Fibroblast of lung (primary cell): ENCODE measurements around the gene AR. TPM values are rescaled to one million over a fixed set of nuclear protein-coding genes. Genes with fewer than 3 reads are reported as not detected.

Experiments used
- DNase-seq, 2 donors: peaks; one replicate each; pipeline versions ENCODE4 v3.0.0 to v3.0.0-alpha.2; 2010; ENCODE audit warnings: low read depth in 2 of 2
- H2AFZ ChIP-seq: 2 replicates; pipeline ENCODE4 v1.5.1; 2012; ENCODE audit warnings: low read length, control low read depth, inconsistent platforms
- H3K27ac ChIP-seq: 2 replicates; pipeline ENCODE4 v1.5.1; 2011; ENCODE audit warnings: low read length, control low read depth; ENCODE audit not compliant: insufficient read depth
- H3K27me3 ChIP-seq: 2 replicates; pipeline ENCODE4 v1.5.1; 2011; ENCODE audit warnings: mild to moderate bottlenecking, low read length; ENCODE audit not compliant: control insufficient read depth, insufficient read depth
- H3K36me3 ChIP-seq: 2 replicates; pipeline ENCODE4 v1.5.1; 2011; ENCODE audit warnings: low read length; ENCODE audit not compliant: control insufficient read depth, insufficient read depth
- H3K4me1 ChIP-seq: 2 replicates; pipeline ENCODE4 v1.5.1; 2011; ENCODE audit warnings: low read length; ENCODE audit not compliant: control insufficient read depth, insufficient read depth; ENCODE audit errors: extremely low read depth
- H3K4me2 ChIP-seq: 2 replicates; pipeline ENCODE4 v1.5.1; 2011; ENCODE audit warnings: low read length, control low read depth; ENCODE audit not compliant: insufficient read depth; ENCODE audit errors: extremely low read depth
- H3K4me3 ChIP-seq, 4 experiments: fragments of 200-600 bp in 1 of 4; sonication (generic) in 1 of 4; replicated peaks in 1 of 4; 2 replicates each; pipeline ENCODE4 v1.5.1; 2011 to 2016; ENCODE audit warnings: low read length in 4 of 4, low read depth in 3 of 4, mild to moderate bottlenecking in 3 of 4, control low read depth in 2 of 4, inconsistent platforms in 1 of 4, mixed read lengths in 1 of 4; ENCODE audit not compliant: insufficient read depth in 1 of 4; ENCODE audit errors: control extremely low read depth in 1 of 4
- H3K79me2 ChIP-seq: 2 replicates; pipeline ENCODE4 v1.5.1; 2012; ENCODE audit warnings: mild to moderate bottlenecking, low read length, inconsistent platforms; ENCODE audit not compliant: control insufficient read depth, insufficient read depth
- H3K9ac ChIP-seq: 2 replicates; pipeline ENCODE4 v1.5.1; 2011; ENCODE audit warnings: mild to moderate bottlenecking, low read length, control low read depth; ENCODE audit not compliant: insufficient read depth
- H3K9me3 ChIP-seq: 2 replicates; pipeline ENCODE4 v1.5.1; 2012; ENCODE audit warnings: low read depth, low read length; ENCODE audit not compliant: control insufficient read depth, insufficient read depth
- H4K20me1 ChIP-seq: 2 replicates; pipeline ENCODE4 v1.5.1; 2011; ENCODE audit warnings: low read length; ENCODE audit not compliant: control insufficient read depth, insufficient read depth; ENCODE audit errors: extremely low read depth
- EZH2 ChIP-seq: IDR thresholded peaks from 2 replicates; pipeline ENCODE4 v1.5.1; 2012; ENCODE audit warnings: low read length, control low read depth, mild to moderate bottlenecking; ENCODE audit errors: missing control alignments
- polyA plus RNA-seq, 2 donors: library from polyadenylated mRNA; depleted of rRNA in 1 of 2; stranded (reverse) in 1 of 2; unstranded in 1 of 2; fragments of >200 nt; gene quantifications; 2 replicates each; pipeline ENCODE4 v1.2.1, GENCODE V29; 2011 to 2012; ENCODE audit warnings: missing spikeins in 1 of 2
- total RNA-seq: library from RNA; depleted of rRNA; stranded (reverse); fragments of >200 nt; gene quantifications from 2 replicates; pipeline ENCODE4 v1.2.1, GENCODE V29; 2014
- TF ChIP-seq, protein P1 (sequence below), 2 donors: IDR thresholded peaks in 1 of 2; conservative IDR thresholded peaks in 1 of 2; 1 replicate in 1 of 2; 2 replicates in 1 of 2; pipeline ENCODE4 v1.5.1; 2011 to 2012; ENCODE audit warnings: low read length in 2 of 2, control low read depth in 1 of 2, inconsistent platforms in 1 of 2, low read depth in 1 of 2, mild to moderate bottlenecking in 1 of 2

The AR gene
- total and polyA plus RNA-seq, 2 donors (not counting 1 experiment from before 2014, with no cell fraction given): 10.8 to 15.0 TPM

DNA sequence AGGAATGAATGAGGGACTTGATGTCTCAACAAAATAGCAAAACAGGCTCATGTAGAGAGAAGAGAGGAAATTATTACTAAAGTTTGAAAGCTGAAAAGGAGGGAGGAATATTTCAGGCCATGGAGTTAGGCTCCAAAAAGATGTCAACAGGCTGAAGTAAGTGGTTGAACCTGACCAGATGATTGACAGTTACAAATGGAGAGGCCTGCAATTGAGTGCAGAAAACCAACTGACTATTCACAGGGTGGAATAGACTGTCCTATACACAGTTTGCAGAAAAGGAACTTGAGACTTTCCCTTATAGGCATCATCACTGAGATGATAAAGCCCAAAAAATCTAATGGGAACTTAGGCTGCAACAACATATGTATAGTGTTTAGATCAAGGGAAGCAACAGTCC lies 233.3 kb downstream of the AR start:
- no peaks in the 10 kb centered on the region for H3K4me1 ChIP-seq
- no peaks in the 10 kb centered on the region for H4K20me1 ChIP-seq
- no peak overlapping the region for H2AFZ ChIP-seq
- no peak overlapping the region for H3K9ac ChIP-seq
- H3K9me3 ChIP-seq: no peaks in the 10 kb centered on the region
- H3K4me3 ChIP-seq: no peak overlapping the region
- no peak for DNase-seq
- no peaks in the 10 kb centered on the region for H3K27me3 ChIP-seq
- H3K36me3 ChIP-seq: no peaks in the 10 kb centered on the region
- H3K27ac ChIP-seq: no peak overlapping the region
- no peak overlapping the region for H3K4me2 ChIP-seq
- TF ChIP-seq, protein P1, sequence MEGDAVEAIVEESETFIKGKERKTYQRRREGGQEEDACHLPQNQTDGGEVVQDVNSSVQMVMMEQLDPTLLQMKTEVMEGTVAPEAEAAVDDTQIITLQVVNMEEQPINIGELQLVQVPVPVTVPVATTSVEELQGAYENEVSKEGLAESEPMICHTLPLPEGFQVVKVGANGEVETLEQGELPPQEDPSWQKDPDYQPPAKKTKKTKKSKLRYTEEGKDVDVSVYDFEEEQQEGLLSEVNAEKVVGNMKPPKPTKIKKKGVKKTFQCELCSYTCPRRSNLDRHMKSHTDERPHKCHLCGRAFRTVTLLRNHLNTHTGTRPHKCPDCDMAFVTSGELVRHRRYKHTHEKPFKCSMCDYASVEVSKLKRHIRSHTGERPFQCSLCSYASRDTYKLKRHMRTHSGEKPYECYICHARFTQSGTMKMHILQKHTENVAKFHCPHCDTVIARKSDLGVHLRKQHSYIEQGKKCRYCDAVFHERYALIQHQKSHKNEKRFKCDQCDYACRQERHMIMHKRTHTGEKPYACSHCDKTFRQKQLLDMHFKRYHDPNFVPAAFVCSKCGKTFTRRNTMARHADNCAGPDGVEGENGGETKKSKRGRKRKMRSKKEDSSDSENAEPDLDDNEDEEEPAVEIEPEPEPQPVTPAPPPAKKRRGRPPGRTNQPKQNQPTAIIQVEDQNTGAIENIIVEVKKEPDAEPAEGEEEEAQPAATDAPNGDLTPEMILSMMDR (conservative IDR thresholded peaks at IDR 0.05 in 1 of 2, IDR thresholded peaks at IDR 0.05 in 1 of 2; ENCODE audit: low read depth in 1 of 2, low read length in 2 of 2): no peak
- no peak for TF ChIP-seq EZH2
- no peaks in the 10 kb centered on the region for H3K79me2 ChIP-seq

DNA sequence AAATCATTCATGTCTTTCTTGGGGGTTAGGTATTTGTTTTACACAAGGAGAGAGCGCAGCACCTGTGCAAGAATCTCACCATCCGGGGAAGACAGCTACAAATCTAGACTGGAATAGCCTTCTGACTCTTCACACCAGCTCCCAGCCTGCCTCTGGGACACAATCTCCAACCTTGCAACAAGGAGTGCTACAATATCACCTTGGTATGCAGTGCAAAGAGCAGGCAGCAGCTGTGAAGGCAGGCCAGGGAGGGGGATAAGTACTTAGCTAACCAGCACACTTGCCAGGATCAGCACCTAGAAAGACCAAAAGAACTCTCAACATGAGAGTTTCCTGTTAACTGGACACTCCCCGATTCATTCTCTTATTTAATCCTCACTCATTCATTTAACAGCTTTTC lies 235.3 kb downstream of the AR start:
- no peak overlapping the region for H3K4me2 ChIP-seq
- no peaks in the 10 kb centered on the region for H4K20me1 ChIP-seq
- DNase-seq: peak in 1 of 2 donors; percentile 1
- TF ChIP-seq, protein P1 (conservative IDR thresholded peaks at IDR 0.05 in 1 of 2, IDR thresholded peaks at IDR 0.05 in 1 of 2; ENCODE audit: low read depth in 1 of 2, low read length in 2 of 2): no peak
- TF ChIP-seq EZH2: no peak
- H3K36me3 ChIP-seq: no peaks in the 10 kb centered on the region
- H2AFZ ChIP-seq: no peak overlapping the region
- no peaks in the 10 kb centered on the region for H3K4me1 ChIP-seq
- no peaks in the 10 kb centered on the region for H3K9me3 ChIP-seq
- H3K9ac ChIP-seq: no peak overlapping the region
- no peak overlapping the region for H3K27ac ChIP-seq
- no peak overlapping the region for H3K4me3 ChIP-seq
- no peaks in the 10 kb centered on the region for H3K79me2 ChIP-seq
- H3K27me3 ChIP-seq: no peaks in the 10 kb centered on the region
